A549 (cell line): ENCODE measurements around the gene CRYBA4. TPM values are rescaled to one million over a fixed set of nuclear protein-coding genes. Genes with fewer than 3 reads are reported as not detected.

ENCODE experiments used
- ATAC-seq, 2 experiments: fragments of 200-7000 bp in 1 of 2; fragments of >200 bp in 1 of 2; cut with Nextera tagmentation in 1 of 2; cut with Tn5 transposase in 1 of 2; 3 replicates each; pipeline versions ENCODE4 v1.8.0 to v1.9.1; 2018 to 2020; ENCODE audit warnings: mild to moderate bottlenecking in 1 of 2, moderate library complexity in 1 of 2
- CTCF ChIA-PET: fragments of 300-600 bp; sonication (Branson Sonifier 250); formaldehyde crosslinking; extraction: SDS; loops from one replicate; lab custom pipeline; 2021; ENCODE audit warnings: antibody characterized with exemption, inconsistent platforms; lab: Yijun Ruan, JAX
- POLR2A ChIA-PET: fragments of 350-600 bp; formaldehyde crosslinking; extraction: SDS; loops from one replicate; lab custom pipeline; 2021; ENCODE audit warnings: antibody characterized with exemption, inconsistent platforms; lab: Yijun Ruan, JAX
- DNase-seq, 2 experiments: peaks; one replicate each; pipeline versions ENCODE4 v3.0.0 to v3.0.0-alpha.2; 2011 to 2016; ENCODE audit warnings: low read depth in 1 of 2, low spot score in 1 of 2
- FAIRE-seq: peaks from 2 replicates; lab custom pipeline; 2011; peaks lifted over from hg19 to GRCh38; lab: Jason Lieb, UNC
- H3K27ac ChIP-seq, 2 experiments: fragments of >200 bp; sonication (Bioruptor Twin); formaldehyde crosslinking; 3 replicates each; pipeline ENCODE4 v1.5.1; 2016 to 2017
- H3K4me1 ChIP-seq: fragments of >200 bp; sonication (Bioruptor Twin); formaldehyde crosslinking; 3 replicates; pipeline ENCODE4 v1.6.1; 2016
- H3K4me2 ChIP-seq: fragments of >200 bp; sonication (Bioruptor Twin); formaldehyde crosslinking; 3 replicates; pipeline ENCODE4 v1.6.1; 2016
- H3K4me3 ChIP-seq: fragments of >200 bp; sonication (Bioruptor Twin); formaldehyde crosslinking; 3 replicates; pipeline ENCODE4 v1.5.1; 2016
- H3K9me3 ChIP-seq: fragments of >200 bp; sonication (Bioruptor Twin); formaldehyde crosslinking; 3 replicates; pipeline ENCODE4 v1.6.1; 2016
- ATOH8 ChIP-seq: fragments of 250-450 bp; sonication (Bioruptor Pico); IDR thresholded peaks from 2 replicates; pipeline ENCODE4 v1.5.0; 2020; ENCODE audit warnings: low read depth, mild to moderate bottlenecking, moderate library complexity
- CBX2 ChIP-seq: fragments of 200-600 bp; sonication (generic); IDR thresholded peaks from 2 replicates; pipeline ENCODE4 v1.6.1; 2016; ENCODE audit warnings: low read depth, mild to moderate bottlenecking, borderline replicate concordance
- CEBPB ChIP-seq, 2 experiments: fragments of >200 bp in 1 of 2; sonication (Bioruptor Twin) in 1 of 2; formaldehyde crosslinking in 1 of 2; IDR thresholded peaks; 2 replicates each; pipeline ENCODE4 v1.6.1; 2012 to 2016
- CHD4 ChIP-seq: fragments of 200-600 bp; sonication (generic); IDR thresholded peaks from 2 replicates; pipeline ENCODE4 v1.6.1; 2016; ENCODE audit warnings: antibody characterized with exemption, mild to moderate bottlenecking, borderline replicate concordance
- CTCF ChIP-seq: fragments of >200 bp; sonication (Bioruptor Twin); formaldehyde crosslinking; IDR thresholded peaks from 3 replicates; pipeline ENCODE4 v1.5.1; 2016
- EHF ChIP-seq: fragments of 250-450 bp; sonication (Bioruptor Pico); IDR thresholded peaks from 2 replicates; pipeline ENCODE4 v1.5.0; 2020; ENCODE audit warnings: mild to moderate bottlenecking
- FOSB ChIP-seq: fragments of 250-450 bp; sonication (Bioruptor Pico); IDR thresholded peaks from 2 replicates; pipeline ENCODE4 v1.5.0; 2020; ENCODE audit warnings: mild to moderate bottlenecking, moderate library complexity
- FOXS1 ChIP-seq: fragments of 250-450 bp; sonication (Bioruptor Pico); IDR thresholded peaks from 2 replicates; pipeline ENCODE4 v1.5.0; 2020; ENCODE audit warnings: mild to moderate bottlenecking, moderate library complexity
- HOXA7 ChIP-seq: fragments of 250-450 bp; sonication (Bioruptor Pico); IDR thresholded peaks from 2 replicates; pipeline ENCODE4 v1.5.0; 2020; ENCODE audit warnings: mild to moderate bottlenecking, moderate library complexity
- JUN ChIP-seq, 2 experiments: fragments of >200 bp; sonication (Bioruptor Twin); formaldehyde crosslinking; IDR thresholded peaks; 2 replicates in 1 of 2; 3 replicates in 1 of 2; pipeline ENCODE4 v1.6.1; 2016 to 2017
- KDM5A ChIP-seq: fragments of 200-600 bp; sonication (generic); IDR thresholded peaks from 2 replicates; pipeline ENCODE4 v1.6.1; 2016; ENCODE audit warnings: antibody characterized with exemption, mild to moderate bottlenecking
- MAZ ChIP-seq: fragments of 150-350 bp; IDR thresholded peaks from 2 replicates; pipeline ENCODE4 v1.6.1; 2014; ENCODE audit warnings: antibody characterized with exemption, low read depth, low read length, borderline replicate concordance
- MYC ChIP-seq: IDR thresholded peaks from 2 replicates; pipeline ENCODE4 v1.6.1; 2012; ENCODE audit warnings: mild to moderate bottlenecking, inconsistent platforms, low read length, improper control_type of control experiment, borderline replicate concordance
- NFE2L2 ChIP-seq: fragments of 150-350 bp; conservative IDR thresholded peaks from 2 replicates; pipeline ENCODE4 v1.6.1; 2014; ENCODE audit warnings: low read length
- POLR2A ChIP-seq: IDR thresholded peaks from 2 replicates; pipeline ENCODE4 v1.6.1; 2012; ENCODE audit warnings: mild to moderate bottlenecking, low read length
- POLR2AphosphoS2 ChIP-seq: conservative IDR thresholded peaks from 2 replicates; pipeline ENCODE4 v1.6.1; 2012; ENCODE audit warnings: low read length, improper control_type of control experiment, inconsistent platforms
- RARB ChIP-seq: fragments of 250-450 bp; sonication (Bioruptor Pico); IDR thresholded peaks from 2 replicates; pipeline ENCODE4 v1.8.0; 2021; ENCODE audit warnings: mild to moderate bottlenecking, moderate library complexity
- REST ChIP-seq: fragments of 200-600 bp; sonication (generic); IDR thresholded peaks from 2 replicates; pipeline ENCODE4 v1.6.1; 2016; ENCODE audit warnings: antibody characterized with exemption, mild to moderate bottlenecking, moderate library complexity
- SREBF2 ChIP-seq: fragments of 450-650 bp; IDR thresholded peaks from 2 replicates; pipeline ENCODE4 v1.6.1; 2014; ENCODE audit warnings: mild to moderate bottlenecking, moderate library complexity
- TFCP2L1 ChIP-seq: fragments of 250-450 bp; sonication (Bioruptor Pico); IDR thresholded peaks from 2 replicates; pipeline ENCODE4 v1.5.0; 2021; ENCODE audit warnings: mild to moderate bottlenecking
- USF2 ChIP-seq: fragments of 450-650 bp; IDR thresholded peaks from 2 replicates; pipeline ENCODE4 v1.6.1; 2014; ENCODE audit warnings: antibody characterized with exemption
- ZC3H11A ChIP-seq: fragments of 450-650 bp; IDR thresholded peaks from 2 replicates; pipeline ENCODE4 v1.6.1; 2014; ENCODE audit warnings: antibody characterized with exemption, mild to moderate bottlenecking
- ZFP36 ChIP-seq: fragments of 450-650 bp; IDR thresholded peaks from 2 replicates; pipeline ENCODE4 v1.6.1; 2014; ENCODE audit warnings: borderline replicate concordance; ENCODE audit not compliant: partially characterized antibody
- ZNF302 ChIP-seq: fragments of 250-450 bp; sonication (Bioruptor Pico); IDR thresholded peaks from 2 replicates; pipeline ENCODE4 v1.9.0; 2021; ENCODE audit warnings: inconsistent platforms, mild to moderate bottlenecking, moderate library complexity
- WGBS: methylation state at CpG from one replicate; pipeline ENCODE4 v1.1.6; 2017; ENCODE audit errors: missing lambda C conversion rate; 5-methylcytosine and 5-hydroxymethylcytosine counted together
- polyA plus RNA-seq, 4 experiments: library from polyadenylated mRNA; depleted of rRNA in 3 of 4; stranded (reverse); fragments of >200 nt; fragmentation: RNase III in 1 of 4; extraction: RNeasy Plus Mini Kit Qiagen cat#74134 plus additional on column Dnase treatment in 1 of 4; gene quantifications; 2 replicates in 3 of 4; 3 replicates in 1 of 4; pipeline ENCODE4 v1.2.3, GENCODE V29; 2011 to 2017

CRYBA4 gene
- polyA plus RNA-seq, 2 of the 4 experiments (the other 2 are of a cell fraction): not detected

GRCh38 chr22:26662160-26662559 lies 40.4 kb downstream of the CRYBA4 start:
- TF ChIP-seq RARB (CRISPR knock-in tag) (no peak), NFE2L2 (no peak), CTCF (no peak), CHD4 (no peak), ZNF302 (no peak), REST (no peak), HOXA7 (no peak), USF2 (no peak), MYC (no peak), FOSB (CRISPR knock-in tag) (no peak), CEBPB (IDR thresholded peaks at IDR 0.05) (no peak), TFCP2L1 (CRISPR knock-in tag) (no peak), JUN (IDR thresholded peaks at IDR 0.05) (no peak)
- ATAC-seq: no peak
- Histone ChIP-seq H3K9me3 (no peaks in the 10 kb centered on the region), H3K4me2 (no peak overlapping the region), H3K4me3 (no peak overlapping the region), H3K27ac (no peak overlapping the region), H3K4me1 (peaks cover 29% of the 10 kb centered on the region)
- no peak for DNase-seq
- POLR2A ChIA-PET: no interaction called here
- WGBS: 79% methylated on average over 2 of the region's 2 CpGs
- CTCF ChIA-PET: interaction anchor here (1.4 to 1.6 kb wide), 3 partner anchors 11 to 298 kb away, joined by 3 to 4 read pairs (median 4); no protein-coding TSS in a partner anchor
- no peak for FAIRE-seq

- CTCF ChIA-PET: interaction anchor here (1.2 to 1.6 kb wide), 3 partner anchors 9 to 1141 kb away, joined by 3 to 5 read pairs (median 4); no protein-coding TSS in a partner anchor
- POLR2A ChIA-PET: no interaction called here
- H3K4me3 ChIP-seq: no peak overlapping the region
Measured at GRCh38 chr22:26663374-26663923, 41.7 kb downstream of the CRYBA4 start.

More at GRCh38 chr22:26663374-26663923, 41.7 kb downstream of the CRYBA4 start:
- Histone ChIP-seq H3K4me2 (no peak overlapping the region), H3K4me1 (peaks cover 19% of the 10 kb centered on the region), H3K27ac (no peak overlapping the region), H3K9me3 (no peaks in the 10 kb centered on the region)
- TF ChIP-seq ZC3H11A (no peak), ZFP36 (no peak), POLR2A (no peak), ATOH8 (CRISPR knock-in tag) (no peak), RARB (CRISPR knock-in tag) (no peak), KDM5A (no peak), TFCP2L1 (CRISPR knock-in tag) (no peak), MAZ (no peak), NFE2L2 (no peak), EHF (CRISPR knock-in tag) (no peak), FOXS1 (no peak), POLR2AphosphoS2 (no peak), CBX2 (no peak), SREBF2 (no peak)
- WGBS: 93% methylated on average over 9 of the region's 9 CpGs
- ATAC-seq (no peak), DNase-seq (no peak), FAIRE-seq (no peak)
